HG02571 (cell line): ENCODE measurements around the gene EPS8.

Experiments used
- ATAC-seq: cut with Tn5 transposase; IDR thresholded peaks from one replicate; pipeline ENCODE4 v1.9.1; 2021; ENCODE audit warnings: mild to moderate bottlenecking, moderate library complexity; ENCODE audit not compliant: unreplicated experiment

EPS8 gene

DNA sequence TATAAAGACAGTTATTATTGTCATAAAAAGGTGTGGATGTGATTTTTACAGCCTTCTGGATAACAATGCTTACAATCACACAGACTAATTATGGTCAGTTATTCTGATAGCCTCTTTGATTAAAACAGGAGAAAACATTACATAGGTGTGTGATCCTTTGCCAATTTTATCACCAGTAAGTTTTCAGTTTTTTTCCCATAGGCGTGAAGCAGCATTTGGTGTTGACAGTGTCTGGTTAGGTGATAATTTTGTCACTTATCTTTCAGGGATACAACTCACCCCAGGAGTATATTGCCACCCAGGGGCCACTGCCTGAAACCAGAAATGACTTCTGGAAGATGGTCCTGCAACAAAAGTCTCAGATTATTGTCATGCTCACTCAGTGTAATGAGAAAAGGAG, 208.8 kb downstream of the EPS8 start:
- ATAC-seq = no peak

- no peak for ATAC-seq
These were observed 213.3 kb downstream of the EPS8 start for GRCh38 chr12:15575671-15576541.

GRCh38 chr12:15574353-15574752, 214.8 kb downstream of the EPS8 start:
- ATAC-seq = no peak
